Measurements from ENCODE around the gene RNF10.

DNA sequence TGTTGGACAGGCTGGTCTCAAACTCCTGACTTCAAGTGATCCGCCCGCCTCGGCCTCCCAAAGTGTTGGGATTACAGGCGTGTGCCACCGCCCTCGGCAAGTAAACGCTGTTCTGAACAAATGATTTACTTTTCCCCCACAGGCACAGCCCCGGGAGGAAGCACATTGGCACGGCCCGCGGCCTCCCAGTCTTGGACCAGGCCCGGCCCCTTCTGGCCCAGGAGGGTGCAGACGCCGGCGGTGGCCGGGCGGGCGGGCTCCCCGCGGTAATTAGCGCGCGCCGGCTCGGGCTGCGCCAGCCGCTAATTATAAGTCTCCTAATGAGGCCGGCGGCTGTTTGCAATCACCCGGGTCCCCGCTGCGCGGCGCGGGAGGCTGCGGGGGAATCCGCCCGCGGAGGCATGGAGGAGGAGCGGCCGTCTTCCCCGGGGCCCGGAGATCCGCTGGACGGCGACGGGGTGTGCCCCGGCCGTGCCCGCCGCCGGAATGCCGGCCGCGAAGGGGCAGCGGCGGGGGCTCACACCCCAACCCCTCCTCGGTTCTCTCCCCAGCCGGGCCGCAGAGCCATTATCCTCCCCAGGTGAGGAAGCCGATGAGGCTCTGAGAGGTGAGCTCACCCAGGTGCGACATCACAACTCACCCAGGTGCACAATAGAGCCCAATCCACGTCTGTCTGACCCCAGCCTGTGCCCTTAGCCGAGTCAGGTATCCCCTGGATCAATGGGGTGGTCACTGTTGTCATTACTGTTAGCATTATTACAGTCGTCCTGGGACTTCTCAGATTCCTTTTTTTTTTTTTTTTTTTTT, 50.4 kb downstream of the RNF10 start:
- TF ChIP-seq EZH2phosphoT487 (IDR thresholded peaks at IDR 0.05; ENCODE audit: low read depth) = no peak
- TF ChIP-seq, protein P1, sequence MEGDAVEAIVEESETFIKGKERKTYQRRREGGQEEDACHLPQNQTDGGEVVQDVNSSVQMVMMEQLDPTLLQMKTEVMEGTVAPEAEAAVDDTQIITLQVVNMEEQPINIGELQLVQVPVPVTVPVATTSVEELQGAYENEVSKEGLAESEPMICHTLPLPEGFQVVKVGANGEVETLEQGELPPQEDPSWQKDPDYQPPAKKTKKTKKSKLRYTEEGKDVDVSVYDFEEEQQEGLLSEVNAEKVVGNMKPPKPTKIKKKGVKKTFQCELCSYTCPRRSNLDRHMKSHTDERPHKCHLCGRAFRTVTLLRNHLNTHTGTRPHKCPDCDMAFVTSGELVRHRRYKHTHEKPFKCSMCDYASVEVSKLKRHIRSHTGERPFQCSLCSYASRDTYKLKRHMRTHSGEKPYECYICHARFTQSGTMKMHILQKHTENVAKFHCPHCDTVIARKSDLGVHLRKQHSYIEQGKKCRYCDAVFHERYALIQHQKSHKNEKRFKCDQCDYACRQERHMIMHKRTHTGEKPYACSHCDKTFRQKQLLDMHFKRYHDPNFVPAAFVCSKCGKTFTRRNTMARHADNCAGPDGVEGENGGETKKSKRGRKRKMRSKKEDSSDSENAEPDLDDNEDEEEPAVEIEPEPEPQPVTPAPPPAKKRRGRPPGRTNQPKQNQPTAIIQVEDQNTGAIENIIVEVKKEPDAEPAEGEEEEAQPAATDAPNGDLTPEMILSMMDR (IDR thresholded peaks at IDR 0.05; ENCODE audit: low read depth, low read length) = peak; percentile 23
